ENCODE results near the gene ACVR2A. TPM values are rescaled to one million over a fixed set of nuclear protein-coding genes. Genes with fewer than 3 reads are reported as not detected.

ACVR2A gene
- total RNA-seq, 2 donors from 2014 or later: 19.3 to 20.5 TPM

DNA sequence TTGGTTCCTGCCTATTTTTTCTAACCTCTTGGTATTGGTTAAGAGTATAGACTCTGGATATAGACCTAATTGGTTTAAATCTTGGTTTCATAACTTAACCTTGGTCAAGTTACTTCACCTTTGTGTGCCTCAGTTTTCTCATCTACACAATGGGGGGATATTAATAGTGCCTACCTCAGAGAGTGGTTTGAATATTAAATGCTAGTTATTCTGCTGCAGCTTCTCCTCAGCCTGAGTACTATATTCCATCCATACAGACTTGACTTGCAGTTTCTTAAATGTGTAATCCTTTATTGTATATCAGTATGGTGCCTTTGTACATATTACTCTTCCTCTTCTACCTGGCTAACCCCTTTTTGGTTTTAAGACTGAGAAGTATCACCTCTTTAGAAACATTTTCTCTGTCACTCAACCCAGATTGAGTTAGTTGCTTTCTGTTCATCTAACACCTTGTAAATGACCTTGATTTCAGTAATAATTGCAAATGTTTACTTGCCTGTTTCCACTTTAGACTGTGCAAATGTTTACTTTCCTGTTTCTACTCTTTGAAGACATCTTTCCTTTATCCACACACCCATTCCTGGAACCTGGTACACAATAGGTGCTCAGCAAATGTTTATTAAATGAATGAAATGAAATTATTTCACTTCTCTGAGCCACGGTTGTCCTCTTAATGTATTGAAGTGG lies 6.6 kb downstream of the ACVR2A start:
- intact Hi-C loops (cut with DNase I): no loop called here
- DNase-seq (ENCODE audit: low spot score): no peak

GRCh38 chr2:147854557-147855134 lies 9.8 kb downstream of the ACVR2A start:
- intact Hi-C loops (cut with DNase I): no loop called here
- DNase-seq (ENCODE audit: low spot score): no peak

DNA sequence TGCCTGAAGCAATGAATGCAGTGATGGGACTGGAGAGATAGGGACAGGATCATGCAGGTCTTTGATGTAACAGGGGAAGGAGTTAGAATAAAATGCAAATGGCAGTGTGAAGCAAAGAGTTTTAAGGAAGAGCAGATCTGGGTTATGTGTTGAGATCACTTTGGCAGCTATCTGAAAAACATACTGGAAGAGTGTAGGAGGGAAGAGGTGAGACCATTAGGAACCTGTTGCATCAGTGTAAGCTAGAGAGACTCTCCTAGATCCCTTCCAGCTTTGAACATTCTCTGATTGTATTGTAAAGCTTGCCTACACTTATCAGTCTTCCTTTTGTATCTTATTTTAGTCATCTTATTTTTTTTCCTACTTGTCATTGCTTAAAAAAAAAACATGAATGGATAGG lies 10.5 kb downstream of the ACVR2A start:
- intact Hi-C loops (cut with DNase I): no loop called here
- DNase-seq (ENCODE audit: low spot score): no peak

- DNase-seq (ENCODE audit: low spot score): no peak
- intact Hi-C loops (cut with DNase I): no loop called here
Observed at GRCh38 chr2:147855977-147856376, 11.1 kb downstream of the ACVR2A start.

- no peak for DNase-seq (ENCODE audit: low spot score)
- intact Hi-C loops (cut with DNase I): no loop called here
Observed at GRCh38 chr2:147860009-147860408, 15.2 kb downstream of the ACVR2A start.

DNA sequence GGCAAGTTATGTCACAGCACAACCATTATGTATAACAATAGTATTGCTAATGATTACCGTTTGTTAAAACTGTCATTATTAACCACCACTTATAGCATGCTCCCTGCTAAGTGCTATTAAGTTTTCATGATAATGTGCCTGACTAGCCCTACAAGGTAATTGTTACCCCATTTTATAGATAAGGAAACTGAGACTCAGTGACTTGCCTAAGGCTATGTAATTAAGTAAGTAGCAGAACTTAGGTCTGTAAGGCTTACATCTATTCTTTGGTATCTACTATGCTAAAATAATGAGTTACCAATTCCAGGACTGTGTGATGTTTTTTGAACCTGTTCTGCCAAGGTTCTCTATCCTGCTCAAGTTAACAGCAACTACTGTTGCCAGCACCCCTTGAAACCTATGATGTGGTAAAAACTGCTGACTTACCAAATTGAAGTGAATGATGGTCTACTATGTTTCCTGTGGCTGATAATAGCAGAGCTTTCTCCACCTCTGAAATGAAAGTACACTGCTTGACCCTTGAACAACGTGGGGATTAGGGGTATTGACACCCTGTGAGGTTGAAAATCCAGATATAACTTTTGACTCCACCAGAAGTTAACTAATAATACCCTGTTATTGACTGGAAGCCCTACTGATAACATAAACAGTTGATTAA lies 18.2 kb downstream of the ACVR2A start:
- intact Hi-C loops (cut with DNase I): no loop called here
- no peak for DNase-seq (ENCODE audit: low spot score)

- DNase-seq (ENCODE audit: low spot score): no peak
- intact Hi-C loops (cut with DNase I): no loop called here
Observed at GRCh38 chr2:147863835-147864234, 19.0 kb downstream of the ACVR2A start.

DNA sequence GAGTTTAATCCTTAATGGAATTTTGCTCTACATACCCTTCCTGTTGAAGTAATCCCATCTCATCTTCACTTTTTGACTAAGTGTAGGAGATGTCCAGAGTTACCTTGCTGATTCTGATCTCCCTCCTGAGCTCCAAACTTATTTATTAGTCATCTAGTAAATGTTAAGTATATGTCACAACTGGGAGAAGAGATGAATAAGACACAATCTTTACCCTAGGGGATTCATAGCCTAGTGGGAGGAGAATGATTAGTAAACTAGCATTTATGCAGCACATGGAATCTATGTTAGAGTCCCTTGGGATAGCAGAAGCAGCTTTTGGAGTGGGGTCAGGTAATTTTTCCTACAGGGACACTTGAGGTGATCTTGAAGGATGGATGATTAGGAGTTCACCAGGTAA lies 20.7 kb downstream of the ACVR2A start:
- no peak for DNase-seq (ENCODE audit: low spot score)
- intact Hi-C loops (cut with DNase I): no loop called here

- intact Hi-C loops (cut with DNase I): no loop called here
Observed at GRCh38 chr2:147867050-147867449, 22.2 kb downstream of the ACVR2A start.

DNA sequence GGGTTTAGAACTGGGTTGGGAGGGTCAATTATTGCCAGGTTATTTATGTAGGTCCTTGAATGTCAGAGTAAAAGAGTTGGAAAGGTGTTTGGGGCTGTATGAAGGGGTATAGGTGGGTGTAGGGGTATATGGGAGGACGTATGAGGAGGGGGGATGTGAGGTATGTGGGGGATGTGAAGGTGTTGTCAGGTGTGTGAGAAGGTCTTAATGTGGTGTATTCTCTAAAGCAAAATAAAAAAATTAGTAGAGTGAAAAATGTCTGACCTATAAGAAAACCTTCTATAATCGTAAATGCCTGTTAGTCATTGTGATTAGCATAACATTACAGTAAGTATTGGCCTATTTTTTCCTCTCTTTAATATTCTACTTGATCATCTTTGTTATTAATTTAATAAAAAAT lies 25.1 kb downstream of the ACVR2A start:
- intact Hi-C loops (cut with DNase I): no loop called here
- DNase-seq (ENCODE audit: low spot score): no peak

More at GRCh38 chr2:147867050-147867449, 22.2 kb downstream of the ACVR2A start:
- DNase-seq (ENCODE audit: low spot score): no peak

DNA sequence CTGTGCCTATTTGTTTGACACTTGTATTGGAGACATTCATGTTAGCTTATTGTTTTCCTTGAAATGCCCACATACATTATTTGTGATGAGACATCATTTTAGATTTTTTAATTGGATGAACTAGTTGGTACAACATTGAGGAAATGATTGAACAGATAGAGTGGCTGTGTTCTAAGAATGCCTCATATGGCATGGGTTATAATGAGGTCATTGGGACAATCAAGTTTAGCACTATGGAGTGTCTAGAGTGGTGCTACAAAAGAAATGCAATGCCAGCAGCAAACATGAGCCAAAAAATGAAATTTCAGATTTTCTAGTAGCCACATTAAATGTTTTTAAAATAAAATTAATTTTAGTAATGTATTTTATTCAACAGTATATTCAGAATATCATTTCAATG lies 28.1 kb downstream of the ACVR2A start:
- intact Hi-C loops (cut with DNase I): no loop called here
- DNase-seq (ENCODE audit: low spot score): no peak

DNA sequence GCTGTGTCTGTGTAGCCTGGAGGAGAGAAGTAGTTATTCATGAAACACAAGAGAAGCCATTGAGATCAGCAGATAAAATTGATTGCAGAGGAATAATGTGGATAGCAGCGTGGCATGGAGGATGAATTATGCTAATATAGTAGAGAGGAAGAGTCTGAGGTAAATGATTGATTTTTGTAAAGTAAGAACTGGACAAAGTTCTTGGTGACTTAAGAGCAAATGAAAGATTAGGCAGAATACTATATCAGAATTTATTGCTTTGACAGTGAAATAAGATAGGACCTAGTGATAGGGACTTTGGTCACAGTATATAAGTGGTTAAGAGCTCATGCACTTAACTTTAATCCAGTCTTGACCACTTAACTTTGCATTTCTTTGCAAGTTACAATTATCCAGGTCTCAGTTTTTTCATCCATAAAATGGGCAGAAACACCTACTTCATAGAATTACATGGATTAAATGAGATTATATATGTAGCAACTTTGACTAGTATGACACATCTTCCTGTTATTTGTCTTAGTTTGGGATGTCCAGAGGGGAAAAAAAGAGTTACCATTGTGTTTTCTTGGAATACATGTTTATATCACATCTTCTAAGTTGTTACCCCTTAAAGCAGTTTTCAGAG lies 29.1 kb downstream of the ACVR2A start:
- intact Hi-C loops (cut with DNase I): no loop called here
- no peak for DNase-seq (ENCODE audit: low spot score)

DNA sequence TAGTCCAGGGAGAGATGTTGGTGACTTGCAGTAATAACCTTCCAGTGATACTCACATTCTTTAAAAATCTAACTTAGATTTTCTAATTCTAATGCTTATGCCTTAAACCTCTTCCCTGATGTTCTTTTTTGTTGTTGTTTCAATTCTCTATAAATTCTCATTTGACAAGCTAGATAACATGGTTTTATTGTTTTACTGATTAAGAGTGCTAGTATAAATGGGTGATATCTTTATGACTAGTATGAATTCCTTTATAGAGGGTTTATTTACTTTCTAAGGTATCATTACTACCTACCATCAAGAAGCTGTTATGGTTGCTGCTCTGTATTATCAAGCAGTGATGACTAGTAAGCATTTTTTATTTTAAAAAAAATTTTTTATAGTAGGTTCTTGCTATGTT lies 35.0 kb downstream of the ACVR2A start:
- intact Hi-C loops (cut with DNase I): no loop called here
- DNase-seq (ENCODE audit: low spot score): no peak

DNA sequence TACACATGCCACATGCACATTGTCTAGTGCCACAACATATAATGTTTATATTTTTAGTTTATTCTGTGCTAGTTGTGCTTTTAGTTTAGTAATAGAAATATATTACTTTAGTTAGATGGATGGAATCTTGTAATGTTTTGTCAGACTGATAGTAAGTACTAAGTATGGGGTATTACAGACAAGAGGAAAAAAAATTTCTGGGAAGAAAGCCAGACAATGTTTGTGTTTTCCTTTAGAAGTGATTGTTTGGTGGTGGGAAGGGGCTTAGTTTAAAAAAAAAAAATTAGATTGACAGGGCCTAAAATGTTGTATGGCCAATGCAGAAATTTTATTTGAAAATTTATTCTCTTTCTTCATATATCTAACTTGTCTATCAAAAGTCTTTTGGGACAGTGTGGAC lies 37.8 kb downstream of the ACVR2A start:
- intact Hi-C loops (cut with DNase I): no loop called here

DNA sequence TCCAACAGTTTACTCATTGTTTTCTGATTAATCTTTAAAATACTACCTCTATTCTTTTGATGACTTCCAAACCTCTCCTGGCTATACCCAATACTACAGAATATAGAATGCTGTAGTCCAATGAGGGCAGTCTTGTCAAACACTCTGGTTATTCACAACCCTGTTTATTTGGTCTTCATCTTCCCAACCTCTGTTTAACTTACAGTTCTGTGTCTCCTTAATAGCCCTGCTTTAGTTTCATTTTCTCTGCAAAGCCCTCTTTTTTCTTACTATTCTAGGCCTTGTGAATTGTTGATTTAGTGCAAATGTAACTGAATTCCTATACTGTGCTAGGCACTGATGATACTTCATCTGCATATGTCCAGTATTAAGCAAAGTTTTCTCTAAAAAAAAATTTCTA lies 40.0 kb downstream of the ACVR2A start:
- no peak for DNase-seq (ENCODE audit: low spot score)
- intact Hi-C loops (cut with DNase I): no loop called here

More for the DNA sequence above, 37.8 kb downstream of the ACVR2A start:
- DNase-seq (ENCODE audit: low spot score): no peak

DNA sequence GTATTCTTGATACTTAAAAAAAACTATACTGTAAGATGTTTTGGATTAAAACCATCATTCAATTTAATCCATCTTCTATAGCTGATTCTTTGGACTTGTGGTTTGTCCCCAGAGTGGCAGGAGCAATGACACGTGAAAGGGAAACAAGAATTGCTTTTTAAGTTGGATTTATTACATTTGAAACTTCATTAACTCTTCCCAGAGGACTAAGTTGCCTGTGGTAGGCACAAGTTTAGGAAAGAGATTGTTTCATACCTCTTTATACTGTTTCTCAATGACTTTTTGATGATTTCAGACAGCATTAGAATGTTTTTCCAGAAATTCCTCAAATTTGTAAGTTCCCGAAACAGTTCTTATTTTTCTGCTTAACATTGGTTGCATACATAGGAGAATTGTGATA lies 41.3 kb downstream of the ACVR2A start:
- no peak for DNase-seq (ENCODE audit: low spot score)
- intact Hi-C loops (cut with DNase I): no loop called here

DNA sequence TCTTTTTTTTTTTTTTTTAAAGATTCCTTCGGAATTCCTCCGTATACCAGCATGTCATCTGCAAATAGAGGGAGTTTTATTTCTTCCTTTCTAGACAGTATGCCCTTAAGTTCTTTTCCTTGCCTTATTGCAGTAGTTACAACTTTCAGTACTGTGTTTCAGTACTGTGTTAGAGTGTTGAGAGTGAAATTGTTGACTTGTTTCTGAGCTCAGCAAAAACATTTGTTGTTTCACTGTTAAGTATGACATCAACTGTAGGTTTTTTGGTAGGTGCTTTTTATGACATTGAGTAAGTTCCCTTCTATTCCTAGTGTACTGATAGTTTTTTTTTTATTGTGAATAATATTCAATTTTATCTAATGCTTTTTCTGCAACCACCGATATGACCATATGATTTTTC lies 43.9 kb downstream of the ACVR2A start:
- intact Hi-C loops (cut with DNase I): no loop called here
- DNase-seq (ENCODE audit: low spot score): no peak

DNA sequence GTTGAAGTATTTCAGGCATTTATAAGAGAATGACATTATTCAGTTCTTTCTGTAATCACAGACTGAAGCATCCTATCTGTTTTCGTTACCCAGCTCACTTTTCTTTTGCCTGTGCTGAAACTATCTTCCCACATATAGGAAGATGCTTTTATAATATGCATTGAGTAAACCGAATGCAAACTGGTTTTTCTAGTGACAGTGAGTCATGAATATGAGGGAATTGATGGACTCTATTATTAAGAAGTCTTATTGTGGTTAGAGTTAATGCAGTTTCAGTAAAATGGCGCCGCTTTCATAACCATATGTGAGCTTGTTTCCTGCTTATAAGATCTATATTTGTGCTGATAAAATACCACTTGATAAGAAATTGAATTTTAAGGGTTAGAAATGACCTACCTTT lies 59.2 kb downstream of the ACVR2A start:
- intact Hi-C loops (cut with DNase I): no loop called here
- no peak for DNase-seq (ENCODE audit: low spot score)

- DNase-seq (ENCODE audit: low spot score): no peak
- intact Hi-C loops (cut with DNase I): no loop called here
Observed at GRCh38 chr2:147909178-147909577, 64.3 kb downstream of the ACVR2A start.

- intact Hi-C loops (cut with DNase I): no loop called here
Observed at GRCh38 chr2:147910990-147911473, 66.2 kb downstream of the ACVR2A start.

More at GRCh38 chr2:147910990-147911473, 66.2 kb downstream of the ACVR2A start:
- no peak for DNase-seq (ENCODE audit: low spot score)
